ENCODE results near the gene FASLG. TPM values are rescaled to one million over a fixed set of nuclear protein-coding genes. Genes with fewer than 3 reads are reported as not detected.

Gene FASLG
- not detected for total RNA-seq

GRCh38 chr1:172658871-172659453, at the start of gene FASLG:
Gene FASLG, plus strand, starts transcription at chr1:172659103. Its CDS starts 99 bp downstream, at chr1:172659202.

Small RNA genes lying within 50 kb of the gene (small RNA-seq; reads per million reads assigned to genes)
- not detected for gene RNU6-693P (ENCODE audit: low replicate concordance)

Other genes with a start within 250 kb of the FASLG start
- not detected for gene C1orf105, start 238.4 kb upstream of the FASLG start, total RNA-seq
- 24.4 TPM for gene PIGC, start 215.0 kb upstream of the FASLG start, total RNA-seq
- 94.8 TPM for gene SUCO, start 126.0 kb upstream of the FASLG start, total RNA-seq

Data from parietal lobe (tissue), 2 donors.